RKO (cell line): Measurements from ENCODE around the gene RUVBL2.
"Not testable (repeated sequence)": the region's sequence is repeated elsewhere in the genome, so short reads cannot be mapped to it uniquely, and the experiment has no call there.

Source experiments
- DNase-seq: peaks from one replicate; pipeline ENCODE4 v3.0.0-alpha.2; 2016; ENCODE audit warnings: low spot score

Gene RUVBL2

DNA sequence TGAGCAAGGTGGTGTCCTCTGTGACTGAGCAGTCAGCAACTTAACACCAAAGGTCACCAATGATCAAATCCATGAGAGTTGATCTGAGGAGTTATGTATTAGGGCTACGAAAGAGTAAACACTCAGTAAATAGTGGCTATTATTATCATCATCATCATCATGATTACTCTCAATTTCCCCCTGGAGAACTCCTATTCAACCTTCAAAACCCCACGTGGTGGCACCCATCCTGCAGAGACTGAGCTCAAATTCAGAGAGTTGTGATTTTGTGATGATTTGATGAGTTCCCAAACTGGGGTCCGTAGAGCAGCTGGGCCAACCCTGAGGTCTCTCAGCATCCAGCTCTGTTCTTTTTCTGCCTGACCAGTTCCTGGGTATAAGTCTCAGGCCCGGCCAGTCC is 56.1 kb downstream of the RUVBL2 start:
- not testable (repeated sequence) for DNase-seq

DNA sequence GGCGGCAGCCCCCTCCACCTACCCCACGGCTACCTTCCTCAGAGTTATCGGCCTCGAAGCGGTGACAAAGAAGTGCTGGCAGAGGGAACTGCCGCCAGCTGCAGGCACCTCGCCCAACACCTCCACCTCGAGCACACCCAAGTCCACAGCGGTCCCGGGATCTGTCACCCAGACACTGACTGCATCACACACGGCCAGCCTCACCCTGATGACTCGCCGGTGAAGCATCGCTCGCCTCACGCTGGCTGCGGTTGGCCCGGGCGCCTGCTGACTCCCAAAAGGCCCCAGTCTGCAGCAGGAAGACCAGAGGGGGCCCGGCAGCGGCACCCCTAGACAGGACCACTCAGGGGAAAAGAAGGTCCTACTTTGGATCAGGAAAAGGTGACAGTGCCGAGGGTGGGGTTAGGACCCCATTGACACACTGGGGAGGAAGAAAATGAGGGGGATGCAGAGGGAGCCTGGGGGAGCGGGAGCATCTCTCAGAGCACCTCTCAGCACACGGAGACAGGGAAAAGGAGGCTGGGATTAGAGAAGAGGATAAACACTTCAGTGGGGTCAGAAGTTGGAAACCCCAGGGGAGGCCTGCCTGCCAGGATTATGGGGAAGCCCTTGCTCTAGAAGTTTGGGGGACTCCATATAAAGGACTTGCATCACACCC is 56.8 kb downstream of the RUVBL2 start:
- DNase-seq: peak; percentile 70

DNA sequence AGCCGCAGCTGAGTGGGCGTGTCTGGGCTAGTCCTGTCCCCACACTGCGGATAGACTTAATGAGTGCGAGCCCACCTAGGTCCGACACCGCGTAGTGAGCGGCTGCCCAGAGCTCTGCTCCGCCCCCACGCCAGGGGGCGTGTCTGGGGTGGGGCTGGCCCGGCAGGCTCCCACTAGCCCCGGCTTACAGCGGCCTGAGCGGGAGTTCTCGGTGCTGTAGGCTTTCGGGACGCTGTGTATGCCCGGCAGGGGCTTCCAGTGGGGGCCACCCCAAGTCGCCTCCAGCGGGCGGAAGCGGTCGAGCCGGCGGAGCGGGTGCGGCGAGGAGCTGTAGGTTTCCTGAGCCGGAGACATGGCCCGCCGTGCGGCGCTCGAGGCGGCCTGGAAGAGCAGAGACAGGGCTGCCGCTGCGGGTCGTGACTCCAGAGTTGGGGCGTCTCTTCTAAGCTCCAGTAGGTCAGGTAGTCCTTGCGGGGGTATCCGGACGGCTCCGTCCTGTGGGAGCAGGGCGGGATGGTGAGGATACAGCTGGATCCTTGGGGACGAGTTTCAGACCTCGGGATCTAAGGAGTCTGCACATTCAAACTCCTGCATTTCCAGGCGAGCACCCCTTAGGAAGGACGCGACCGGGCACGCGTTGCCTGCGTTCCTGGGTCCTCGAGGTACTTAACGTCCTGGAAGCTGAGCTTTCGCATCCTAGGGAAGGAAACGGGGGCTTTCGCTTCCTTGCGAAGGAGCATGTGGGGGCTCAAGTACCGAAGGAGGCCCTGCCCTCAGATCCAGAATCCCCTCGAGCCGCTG is 62.6 kb downstream of the RUVBL2 start:
- DNase-seq: no peak

DNA sequence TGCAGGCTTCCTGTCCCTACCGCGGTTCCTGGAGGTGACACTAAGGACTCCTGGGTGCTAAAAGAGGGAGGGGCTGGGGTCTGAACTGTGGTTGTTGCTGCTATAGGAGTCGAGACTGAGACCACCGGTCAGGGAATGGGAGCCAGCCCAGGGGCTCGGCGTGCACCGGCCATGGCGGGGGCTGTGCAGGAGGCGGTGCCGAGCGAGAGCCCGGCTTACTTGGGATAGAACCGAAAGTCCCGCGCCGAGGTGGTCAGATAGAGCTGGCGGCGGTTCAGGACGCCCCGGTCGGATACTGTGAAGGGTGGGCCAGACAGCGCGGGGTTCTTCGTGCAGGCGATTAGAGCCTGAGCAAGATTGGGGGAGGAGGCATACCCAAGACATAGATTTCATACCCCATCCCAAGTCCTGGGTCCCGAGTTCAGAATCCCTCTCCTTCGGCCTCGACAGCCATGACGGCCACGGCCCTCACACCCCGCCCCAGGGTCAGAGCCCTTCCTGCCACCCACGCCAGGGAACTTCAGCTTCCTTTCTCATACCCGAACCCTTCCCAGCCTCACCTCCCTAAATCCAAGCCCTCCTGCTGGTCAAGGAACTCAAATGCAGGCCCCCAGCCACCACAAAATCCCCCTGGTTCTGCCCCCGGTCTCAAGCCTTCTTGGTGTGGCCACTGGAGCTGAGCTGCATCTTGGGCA is 63.4 kb downstream of the RUVBL2 start:
- not testable (repeated sequence) for DNase-seq

GRCh38 chr19:49057636-49058234 is 64.0 kb downstream of the RUVBL2 start, which contains the start of gene CGB7:
Gene CGB7, minus strand, starts transcription at chr19:49057749. Its CDS starts 2,374 bp downstream, at chr19:49055375.
- DNase-seq: no peak

GRCh38 chr19:49058562-49058961 is 64.9 kb downstream of the RUVBL2 start:
- DNase-seq: no peak

DNA sequence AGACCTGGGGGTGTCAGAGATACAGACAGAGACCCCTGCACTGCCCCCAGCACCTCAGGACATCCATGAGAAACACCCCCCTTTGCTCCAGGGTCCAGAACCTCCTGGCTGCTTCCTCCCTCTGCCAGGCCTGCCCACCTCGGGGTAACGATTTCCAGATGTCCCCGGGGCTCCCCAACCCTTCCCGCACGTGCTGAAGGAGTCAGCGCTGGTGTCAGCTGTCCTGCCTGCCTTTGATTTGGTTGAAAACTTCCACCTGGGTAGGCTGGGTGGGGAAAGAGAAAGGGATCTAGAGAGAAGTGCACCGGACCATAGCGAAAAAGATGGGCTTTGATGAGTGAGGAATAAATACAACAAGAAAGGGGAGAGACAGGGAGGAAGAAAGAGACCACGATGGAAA is 65.4 kb downstream of the RUVBL2 start:
- DNase-seq: no peak

DNA sequence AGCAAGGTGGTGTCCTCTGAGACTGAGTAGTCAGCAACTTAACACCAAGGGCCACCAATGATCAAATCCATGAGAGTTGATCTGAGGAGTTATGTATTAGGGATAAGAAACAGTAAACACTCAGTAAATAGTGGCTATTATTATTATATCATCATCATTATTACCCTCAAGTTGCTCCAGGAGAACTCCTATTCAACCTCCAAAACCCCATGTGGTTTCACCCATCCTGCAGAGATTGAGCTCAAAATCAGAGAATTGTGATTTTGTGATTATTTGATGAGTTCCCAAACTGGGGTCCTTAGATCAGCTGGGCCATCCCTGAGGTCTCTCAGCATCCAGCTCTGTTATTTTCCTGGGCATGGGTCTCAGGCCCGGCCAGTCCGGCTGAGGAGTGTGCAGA is 67.3 kb downstream of the RUVBL2 start:
- DNase-seq: no peak

GRCh38 chr19:49061445-49061844 is 67.8 kb downstream of the RUVBL2 start:
- DNase-seq: no peak

DNA sequence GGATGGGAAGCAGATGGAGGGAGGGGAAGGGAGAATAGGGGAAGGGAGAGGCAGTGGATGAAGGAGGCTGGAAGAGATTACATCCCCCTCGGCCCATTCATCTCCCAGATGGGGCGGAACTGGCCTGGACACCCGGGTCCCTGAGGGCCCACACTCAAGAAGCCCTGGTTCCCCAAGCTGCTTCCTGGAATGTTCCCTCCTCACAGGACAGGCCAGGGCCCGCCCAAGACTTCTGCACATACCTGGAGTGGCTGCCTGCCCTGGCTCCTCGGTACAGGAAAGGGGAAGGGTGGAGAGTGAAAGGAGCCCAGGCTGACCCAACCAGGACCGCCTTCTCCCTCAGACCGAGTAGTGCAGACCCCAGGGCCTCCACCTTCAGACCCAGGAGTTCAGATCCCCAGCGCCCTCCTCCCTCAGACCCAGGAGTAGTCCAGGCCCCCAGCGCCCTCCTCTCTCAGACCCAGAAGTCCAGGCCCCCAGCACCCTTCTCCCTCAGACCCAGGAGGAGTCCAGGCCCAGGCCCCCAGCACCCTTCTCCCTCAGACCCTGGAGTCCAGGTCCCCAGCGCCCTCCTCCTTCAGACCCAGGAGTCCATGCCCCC is 70.4 kb downstream of the RUVBL2 start:
- DNase-seq: no peak

- no peak for DNase-seq
Observed at GRCh38 chr19:49064768-49065611, 71.3 kb downstream of the RUVBL2 start, which contains the start of gene NTF4. Gene NTF4, minus strand, starts transcription at chr19:49064818. Its CDS starts 2,821 bp downstream, at chr19:49061997.
